K562 (cell line): Measurements from ENCODE around the gene GNA15. TPM values are rescaled to one million over a fixed set of nuclear protein-coding genes. Genes with fewer than 3 reads are reported as not detected.
"Not testable (repeated sequence)": the region's sequence is repeated elsewhere in the genome, so short reads cannot be mapped to it uniquely, and the experiment has no call there.

Experiments used
- ATAC-seq: fragments of 200-7000 bp; cut with Tn5 transposase; 3 replicates; pipeline ENCODE4 v1.9.1; 2020; ENCODE audit warnings: moderate library complexity
- BruUV-seq: library from RNA; stranded (reverse); fragments of 400-500 nt; replicated peaks from 2 replicates; lab custom pipeline; 2021; lab: Mats Ljungman, UMichigan
- CTCF ChIA-PET: fragments of 300-600 bp; formaldehyde crosslinking; extraction: SDS; loops from one replicate; lab custom pipeline; 2021; ENCODE audit warnings: low intra/inter-chr PET ratio; lab: Yijun Ruan, JAX
- POLR2A ChIA-PET: fragments of 300-600, 350-650 bp; sonication (Branson Sonifier 250); formaldehyde crosslinking; extraction: SDS; loops from one replicate; lab custom pipeline; 2021; ENCODE audit warnings: antibody characterized with exemption, inconsistent platforms; lab: Yijun Ruan, JAX
- DNase-seq, 4 experiments: peaks; one replicate each; pipeline versions ENCODE4 v3.0.0 to v3.0.0-alpha.2; 2011 to 2018; ENCODE audit warnings: low spot score in 3 of 4, mixed read lengths in 3 of 4; ENCODE audit errors: extremely low read depth in 1 of 4
- FAIRE-seq: peaks from 2 replicates; lab custom pipeline; 2011; peaks lifted over from hg19 to GRCh38; lab: Jason Lieb, UNC
- H2AFZ ChIP-seq: 2 replicates; pipeline ENCODE4 v1.6.0; 2011; ENCODE audit warnings: low read depth, low read length, control low read depth, inconsistent platforms
- H3K27ac ChIP-seq: fragments of 200-600 bp; 3 replicates; pipeline ENCODE4 v1.8.0; 2011; ENCODE audit warnings: low read depth, mild to moderate bottlenecking, control low read depth, inconsistent platforms, low read length, moderate library complexity, mixed read lengths; ENCODE audit errors: extremely low read depth
- H3K27me3 ChIP-seq, 2 experiments: fragments of 300-600 bp in 1 of 2; 2 replicates in 1 of 2; 3 replicates in 1 of 2; pipeline versions ENCODE4 v1.6.0 to v1.8.0; 2011; ENCODE audit warnings: inconsistent platforms in 2 of 2, low read length in 2 of 2, mild to moderate bottlenecking in 1 of 2, mixed read lengths in 1 of 2, moderate library complexity in 1 of 2; ENCODE audit not compliant: control insufficient read depth in 2 of 2, insufficient read depth in 2 of 2
- H3K36me3 ChIP-seq: fragments of 300-600 bp; 3 replicates; pipeline ENCODE4 v1.8.0; 2011; ENCODE audit warnings: mild to moderate bottlenecking, low read length, inconsistent platforms; ENCODE audit not compliant: control insufficient read depth, insufficient read depth
- H3K4me1 ChIP-seq, 2 experiments: fragments of 200-600 bp in 1 of 2; replicated peaks in 1 of 2; 2 replicates in 1 of 2; 3 replicates in 1 of 2; pipeline versions ENCODE4 v1.5.1 to v1.8.0; 2011; ENCODE audit warnings: inconsistent platforms in 2 of 2, low read length in 2 of 2, mild to moderate bottlenecking in 1 of 2, mixed read lengths in 1 of 2, moderate library complexity in 1 of 2; ENCODE audit not compliant: control insufficient read depth in 2 of 2, insufficient read depth in 2 of 2
- H3K4me2 ChIP-seq: 2 replicates; pipeline ENCODE4 v1.6.1; 2011; ENCODE audit warnings: low read length, control low read depth, inconsistent platforms, mixed read lengths; ENCODE audit not compliant: insufficient read depth
- H3K4me3 ChIP-seq: fragments of 200-600 bp; sonication (generic), shearing (Covaris generic); 2 replicates; pipeline ENCODE4 v1.5.1; 2016; ENCODE audit warnings: control low read depth, inconsistent platforms
- H3K79me2 ChIP-seq: fragments of 200-600 bp; 3 replicates; pipeline ENCODE4 v1.8.0; 2011; ENCODE audit warnings: low read length, inconsistent platforms; ENCODE audit not compliant: control insufficient read depth, insufficient read depth
- H3K9ac ChIP-seq, 2 experiments: 2 replicates each; pipeline versions ENCODE4 v1.6.0 to v1.6.1; 2011; ENCODE audit warnings: low read depth in 2 of 2, low read length in 2 of 2, control low read depth in 1 of 2, inconsistent platforms in 1 of 2, mild to moderate bottlenecking in 1 of 2, mixed read lengths in 1 of 2; ENCODE audit not compliant: insufficient read depth in 1 of 2
- H3K9me1 ChIP-seq: one replicate; pipeline ENCODE4 v1.6.0; 2011; ENCODE audit warnings: inconsistent platforms, mild to moderate bottlenecking, low read length, moderate library complexity; ENCODE audit not compliant: control insufficient read depth, insufficient read depth
- H3K9me3 ChIP-seq: replicated peaks from 2 replicates; pipeline ENCODE4 v1.5.1; 2011; ENCODE audit warnings: low read depth, low read length, inconsistent platforms; ENCODE audit not compliant: control insufficient read depth, insufficient read depth
- H4K20me1 ChIP-seq: replicated peaks from 2 replicates; pipeline ENCODE4 v1.6.1; 2011; ENCODE audit warnings: low read length, inconsistent platforms, mixed read lengths; ENCODE audit not compliant: control insufficient read depth, insufficient read depth
- HNRNPL ChIP-seq: fragments of 200-400 bp; formaldehyde crosslinking; IDR thresholded peaks from 2 replicates; pipeline ENCODE4 v1.6.1; 2017; ENCODE audit warnings: low read depth, mild to moderate bottlenecking, low read length
- WGBS: fragments of 100-300 bp; shearing (Covaris generic); methylation state at CpG from one replicate; pipeline ENCODE4 v1.1.6; 2016; ENCODE audit warnings: low coverage, mixed read lengths; ENCODE audit not compliant: insufficient coverage; ENCODE audit errors: missing lambda C conversion rate; 5-methylcytosine and 5-hydroxymethylcytosine counted together
- in situ Hi-C: fragments of 300-500 bp; cut with MboI; formaldehyde crosslinking; loops from 4 replicates; pipeline ENCODE4 v1.15.0; 2018; ENCODE audit warnings: inconsistent platforms, mixed read lengths
- intact Hi-C: fragments of 100-400 bp; cut with micrococcal nuclease; formaldehyde crosslinking; loops from 2 replicates; pipeline ENCODE4 v1.14.2; 2022
- polyA plus RNA-seq, 8 experiments: library from polyadenylated mRNA; depleted of rRNA in 4 of 8; stranded (reverse) in 5 of 8; unstranded in 3 of 8; fragments of >200 nt; fragmentation: Nextera tagmentation in 2 of 8; fragmentation: Illumina TruSeq in 1 of 8; extraction: Ambion mirVana in 2 of 8; extraction: Trizol in 1 of 8; gene quantifications; 2 replicates each; pipeline versions ENCODE4 v1.2.1 to v1.2.3, GENCODE V29; 2011 to 2014; ENCODE audit warnings: inconsistent platforms in 1 of 8, missing spikeins in 1 of 8
- total RNA-seq, 7 experiments: library from RNA; depleted of rRNA in 6 of 7; stranded (reverse); fragments of >200 nt in 6 of 7; fragmentation: Illumina TruSeq in 2 of 7; extraction: Trizol in 2 of 7; gene quantifications; 2 replicates each; pipeline versions ENCODE4 v1.2.1 to v1.2.3, GENCODE V29; 2011 to 2021; ENCODE audit warnings: low replicate concordance in 1 of 7
- TF ChIP-seq, protein P1 (sequence below), 2 experiments: IDR thresholded peaks; 2 replicates each; pipeline ENCODE4 v1.6.1; 2012; ENCODE audit warnings: improper control_type of control experiment in 2 of 2, low read depth in 2 of 2, low read length in 2 of 2, borderline replicate concordance in 1 of 2
- TF ChIP-seq, protein P2 (sequence below): sonication (generic); formaldehyde crosslinking; IDR thresholded peaks from 2 replicates; pipeline ENCODE4 v1.8.1; 2023; ENCODE audit warnings: mild to moderate bottlenecking, missing genetic modification reagents

Gene GNA15
- total and polyA plus RNA-seq, 9 of the 15 experiments (the other 6 are each of a cell fraction or from before 2014, with no cell fraction given), result 0.03 to 0.24 (median 0.11) TPM; not detected in 1

DNA sequence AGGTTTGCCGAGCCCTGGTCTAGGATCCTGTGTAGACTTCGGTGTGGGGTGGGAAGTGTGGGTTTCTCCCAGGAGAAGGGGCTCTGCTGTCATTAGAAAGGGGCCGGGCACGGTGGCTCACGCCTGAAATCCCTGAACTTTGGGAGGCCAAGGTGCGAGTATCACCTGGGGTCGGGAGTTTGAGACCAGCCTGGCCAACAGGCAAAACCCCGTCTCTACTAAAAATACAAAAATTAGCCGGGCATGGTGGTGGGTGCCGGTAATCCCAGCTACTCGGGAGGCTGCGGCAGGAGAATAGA, 55.9 kb downstream of the GNA15 start:
- in situ Hi-C loops, result not testable (repeated sequence)

DNA sequence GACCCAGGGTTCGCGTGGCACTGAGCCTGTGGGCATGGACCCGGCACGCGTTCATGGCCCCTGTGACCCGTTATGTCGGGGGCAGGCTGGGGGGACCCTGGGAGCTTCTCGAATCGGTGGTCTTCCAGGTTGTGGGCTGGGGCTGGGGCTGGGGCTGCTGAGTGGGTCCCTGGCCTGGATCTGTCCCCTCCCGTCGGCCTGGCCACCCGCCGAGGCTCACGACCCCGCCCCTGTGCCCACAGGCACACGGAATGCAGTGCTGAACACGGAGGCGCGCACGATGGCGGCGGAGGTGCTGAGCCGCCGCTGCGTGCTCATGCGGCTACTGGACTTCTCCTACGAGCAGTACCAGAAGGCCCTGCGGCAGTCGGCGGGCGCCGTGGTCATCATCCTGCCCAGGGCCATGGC, 56.4 kb downstream of the GNA15 start:
- Histone ChIP-seq H2AFZ (no peak overlapping the region), H3K4me2 (no peak overlapping the region), H3K9me1 (no peaks in the 10 kb centered on the region), H3K36me3 (peaks cover 84% of the 10 kb centered on the region; the same call in 2 of the 3 replicates), H3K79me2 (peaks cover 78% of the 10 kb centered on the region), H4K20me1 (peaks cover 26% of the 10 kb centered on the region; the same call in 1 of the 2 replicates), H3K4me3 (no peak overlapping the region), H3K9ac (peak overlapping the region in 1 of 2 experiments; percentile 74; a peak in 1 of 4 replicates), H3K4me1 (peaks cover 17 to 95% of the 10 kb centered on the region in 2 experiments), H3K27me3 (no peaks in the 10 kb centered on the region), H3K27ac (no peak overlapping the region), H3K9me3 (no peaks in the 10 kb centered on the region)
- 94% methylated on average over 13 of the region's 32 CpGs for WGBS
- no TSS peak for BruUV-seq
- in situ Hi-C loops, result no loop called here
- no peak for DNase-seq
- FAIRE-seq, result no peak
- ChIA-PET CTCF (no interaction called here), POLR2A (interaction anchor here (1.2 kb wide), 1 partner anchor 11 kb away, joined by 4 read pairs; no protein-coding TSS in a partner anchor)
- TF ChIP-seq HNRNPL, result peak; percentile 37; the same call in 1 of the 2 replicates
- TF ChIP-seq, protein P1, sequence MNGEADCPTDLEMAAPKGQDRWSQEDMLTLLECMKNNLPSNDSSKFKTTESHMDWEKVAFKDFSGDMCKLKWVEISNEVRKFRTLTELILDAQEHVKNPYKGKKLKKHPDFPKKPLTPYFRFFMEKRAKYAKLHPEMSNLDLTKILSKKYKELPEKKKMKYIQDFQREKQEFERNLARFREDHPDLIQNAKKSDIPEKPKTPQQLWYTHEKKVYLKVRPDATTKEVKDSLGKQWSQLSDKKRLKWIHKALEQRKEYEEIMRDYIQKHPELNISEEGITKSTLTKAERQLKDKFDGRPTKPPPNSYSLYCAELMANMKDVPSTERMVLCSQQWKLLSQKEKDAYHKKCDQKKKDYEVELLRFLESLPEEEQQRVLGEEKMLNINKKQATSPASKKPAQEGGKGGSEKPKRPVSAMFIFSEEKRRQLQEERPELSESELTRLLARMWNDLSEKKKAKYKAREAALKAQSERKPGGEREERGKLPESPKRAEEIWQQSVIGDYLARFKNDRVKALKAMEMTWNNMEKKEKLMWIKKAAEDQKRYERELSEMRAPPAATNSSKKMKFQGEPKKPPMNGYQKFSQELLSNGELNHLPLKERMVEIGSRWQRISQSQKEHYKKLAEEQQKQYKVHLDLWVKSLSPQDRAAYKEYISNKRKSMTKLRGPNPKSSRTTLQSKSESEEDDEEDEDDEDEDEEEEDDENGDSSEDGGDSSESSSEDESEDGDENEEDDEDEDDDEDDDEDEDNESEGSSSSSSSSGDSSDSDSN (IDR thresholded peaks at IDR 0.05; ENCODE audit: borderline replicate concordance in 1 of 2, low read depth in 2 of 2, low read length in 2 of 2), result no peak
- TF ChIP-seq, protein P2, sequence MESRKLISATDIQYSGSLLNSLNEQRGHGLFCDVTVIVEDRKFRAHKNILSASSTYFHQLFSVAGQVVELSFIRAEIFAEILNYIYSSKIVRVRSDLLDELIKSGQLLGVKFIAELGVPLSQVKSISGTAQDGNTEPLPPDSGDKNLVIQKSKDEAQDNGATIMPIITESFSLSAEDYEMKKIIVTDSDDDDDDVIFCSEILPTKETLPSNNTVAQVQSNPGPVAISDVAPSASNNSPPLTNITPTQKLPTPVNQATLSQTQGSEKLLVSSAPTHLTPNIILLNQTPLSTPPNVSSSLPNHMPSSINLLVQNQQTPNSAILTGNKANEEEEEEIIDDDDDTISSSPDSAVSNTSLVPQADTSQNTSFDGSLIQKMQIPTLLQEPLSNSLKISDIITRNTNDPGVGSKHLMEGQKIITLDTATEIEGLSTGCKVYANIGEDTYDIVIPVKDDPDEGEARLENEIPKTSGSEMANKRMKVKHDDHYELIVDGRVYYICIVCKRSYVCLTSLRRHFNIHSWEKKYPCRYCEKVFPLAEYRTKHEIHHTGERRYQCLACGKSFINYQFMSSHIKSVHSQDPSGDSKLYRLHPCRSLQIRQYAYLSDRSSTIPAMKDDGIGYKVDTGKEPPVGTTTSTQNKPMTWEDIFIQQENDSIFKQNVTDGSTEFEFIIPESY, result peak; percentile 65; the same call in 1 of the 2 replicates
- no peak for ATAC-seq
- intact Hi-C loops, result no loop called here

More for the DNA sequence above, 55.9 kb downstream of the GNA15 start:
- peaks cover 21 to 95% of the 10 kb centered on the region in 2 experiments for H3K4me1 ChIP-seq
- H2AFZ ChIP-seq, H3K27me3 ChIP-seq, ATAC-seq, H3K9me3 ChIP-seq, H3K4me2 ChIP-seq, DNase-seq, CTCF ChIA-PET, H3K4me3 ChIP-seq, FAIRE-seq, BruUV-seq, intact Hi-C loops, H3K9me1 ChIP-seq, H3K27ac ChIP-seq: not testable (repeated sequence)
- peaks cover 30% of the 10 kb centered on the region; the same call in 1 of the 2 replicates for H4K20me1 ChIP-seq
- H3K9ac ChIP-seq, result peak overlapping the region in 1 of 2 experiments; percentile 47; a peak in 2 of 4 replicates
- peaks cover 83% of the 10 kb centered on the region; the same call in 2 of the 3 replicates for H3K36me3 ChIP-seq
- POLR2A ChIA-PET, result interaction anchor here (1.2 kb wide), 1 partner anchor 12 kb away, joined by 4 read pairs; no protein-coding TSS in a partner anchor
- WGBS, result 90% methylated on average over 8 of the region's 12 CpGs
- H3K79me2 ChIP-seq, result peaks cover 82% of the 10 kb centered on the region
